ENCODE data around the gene SETD3. TPM values are rescaled to one million over a fixed set of nuclear protein-coding genes. Genes with fewer than 3 reads are reported as not detected.

The SETD3 gene
- total RNA-seq, 4 donors from 2014 or later = 61.9 to 120 (median 68.8) TPM

- H3K4me3 ChIP-seq = no peak overlapping the region
- no peaks in the 10 kb centered on the region for H3K27me3 ChIP-seq
- H3K4me1 ChIP-seq = no peaks in the 10 kb centered on the region
- TF ChIP-seq CTCF (IDR thresholded peaks at IDR 0.05) = no peak
- no peak for TF ChIP-seq POLR2A (IDR thresholded peaks at IDR 0.05)
- no peak overlapping the region for H3K27ac ChIP-seq
- no peak for DNase-seq
- H3K9me3 ChIP-seq = no peaks in the 10 kb centered on the region
- H3K36me3 ChIP-seq = peaks cover 0 to 94% (median 0%) of the 10 kb centered on the region in 3 donors
Measured at GRCh38 chr14:99460793-99461192, 19.9 kb downstream of the SETD3 start.

- Histone ChIP-seq H3K36me3 (peaks cover 0 to 92% (median 0%) of the 10 kb centered on the region in 3 donors), H3K27me3 (no peaks in the 10 kb centered on the region), H3K4me3 (no peak overlapping the region), H3K4me1 (no peaks in the 10 kb centered on the region), H3K9me3 (no peaks in the 10 kb centered on the region), H3K27ac (no peak overlapping the region)
- DNase-seq = no peak
- TF ChIP-seq CTCF (IDR thresholded peaks at IDR 0.05) (no peak), POLR2A (IDR thresholded peaks at IDR 0.05) (no peak)
Measured at GRCh38 chr14:99459481-99460100, 21.1 kb downstream of the SETD3 start.

GRCh38 chr14:99454246-99454645 lies 26.4 kb downstream of the SETD3 start:
- TF ChIP-seq POLR2A (IDR thresholded peaks at IDR 0.05) = no peak
- TF ChIP-seq CTCF (IDR thresholded peaks at IDR 0.05) = no peak
- Histone ChIP-seq H3K4me3 (no peak overlapping the region), H3K36me3 (peaks cover 0 to 92% (median 0%) of the 10 kb centered on the region in 3 donors), H3K4me1 (no peaks in the 10 kb centered on the region), H3K27me3 (no peaks in the 10 kb centered on the region), H3K27ac (no peak overlapping the region), H3K9me3 (no peaks in the 10 kb centered on the region)
- no peak for DNase-seq

GRCh38 chr14:99452968-99453367 lies 27.7 kb downstream of the SETD3 start:
- Histone ChIP-seq H3K27me3 (no peaks in the 10 kb centered on the region), H3K4me1 (no peaks in the 10 kb centered on the region), H3K4me3 (no peak overlapping the region), H3K27ac (no peak overlapping the region), H3K36me3 (peaks cover 0 to 93% (median 0%) of the 10 kb centered on the region in 3 donors), H3K9me3 (no peaks in the 10 kb centered on the region)
- TF ChIP-seq CTCF (IDR thresholded peaks at IDR 0.05) = no peak
- no peak for TF ChIP-seq POLR2A (IDR thresholded peaks at IDR 0.05)
- no peak for DNase-seq

GRCh38 chr14:99451234-99451633 lies 29.4 kb downstream of the SETD3 start:
- Histone ChIP-seq H3K27ac (no peak overlapping the region), H3K27me3 (no peaks in the 10 kb centered on the region), H3K9me3 (no peaks in the 10 kb centered on the region), H3K36me3 (peaks cover 0 to 91% (median 0%) of the 10 kb centered on the region in 3 donors), H3K4me3 (no peak overlapping the region), H3K4me1 (no peaks in the 10 kb centered on the region)
- no peak for DNase-seq
- no peak for TF ChIP-seq POLR2A (IDR thresholded peaks at IDR 0.05)
- TF ChIP-seq CTCF (IDR thresholded peaks at IDR 0.05) = no peak
